Esophagus squamous epithelium (tissue), 5 donors: ENCODE measurements around the gene ZNF654. TPM values are rescaled to one million over a fixed set of nuclear protein-coding genes. Genes with fewer than 3 reads are reported as not detected.
"Not testable (repeated sequence)": the region's sequence is repeated elsewhere in the genome, so short reads cannot be mapped to it uniquely, and the experiment has no call there.

Source experiments
- DNase-seq: peaks from one replicate; lab custom pipeline; 2025; lab: John Stamatoyannopoulos, UW
- H3K27ac ChIP-seq, 4 donors: fragments of 200-600 bp; sonication (generic); one replicate each; pipeline ENCODE4 v1.5.1; 2016 to 2019; ENCODE audit warnings: mild to moderate bottlenecking in 1 of 4
- H3K27me3 ChIP-seq, 4 donors: fragments of 200-600 bp; sonication (generic); 1 replicate in 3 of 4; 2 replicates in 1 of 4; pipeline versions ENCODE4 v1.5.1 to v1.6.0; 2017 to 2021; ENCODE audit warnings: antibody characterized with exemption in 1 of 4
- H3K36me3 ChIP-seq, 3 donors: fragments of 200-600 bp; sonication (generic); one replicate each; pipeline ENCODE4 v1.5.1; 2016 to 2019
- H3K4me1 ChIP-seq, 3 donors: fragments of 200-600 bp; sonication (generic); one replicate each; pipeline ENCODE4 v1.5.1; 2017 to 2019
- H3K4me3 ChIP-seq, 4 donors: fragments of 200-600 bp; sonication (generic); 1 replicate in 3 of 4; 2 replicates in 1 of 4; pipeline ENCODE4 v1.5.1; 2016 to 2019; ENCODE audit warnings: mild to moderate bottlenecking in 2 of 4, moderate library complexity in 1 of 4
- H3K9me3 ChIP-seq, 3 donors: fragments of 200-600 bp; sonication (generic); one replicate each; pipeline ENCODE4 v1.5.1; 2016 to 2019
- CTCF ChIP-seq, 6 experiments: fragments of 450-650 bp in 4 of 6; fragments of 200-600 bp in 2 of 6; sonication (generic) in 2 of 6; IDR thresholded peaks; one replicate each; pipeline ENCODE4 v1.5.1; 2016 to 2019; ENCODE audit warnings: antibody characterized with exemption in 6 of 6, mild to moderate bottlenecking in 4 of 6, moderate library complexity in 4 of 6
- POLR2A ChIP-seq, 4 donors: fragments of 450-650 bp; IDR thresholded peaks; one replicate each; pipeline ENCODE4 v1.6.1; 2017; ENCODE audit warnings: antibody characterized with exemption in 4 of 4, mild to moderate bottlenecking in 4 of 4, moderate library complexity in 3 of 4
- WGBS, 2 donors: methylation state at CpG; one replicate each; pipeline ENCODE4 v1.1.5; 2018; 5-methylcytosine and 5-hydroxymethylcytosine counted together
- intact Hi-C: fragments of 100-400 bp; cut with DNase I; formaldehyde crosslinking; loops from one replicate; pipeline ENCODE4 v1.15.0; 2022
- total RNA-seq, 4 donors: library from RNA; depleted of rRNA; stranded (reverse); fragments of >200 nt; gene quantifications; one replicate each; pipeline ENCODE4 v1.1.0, GENCODE V29; 2016
- donor health status: DM: yes; HTN: yes; CAD: no.

Gene ZNF654
- 10 to 100 TPM in 2 of 4 donors, 1 to 10 TPM in 2; 8.4 to 16.4 (median 10.1) TPM for total RNA-seq

GRCh38 chr3:88058581-88059379 is at the start of gene ZNF654, which contains the start of gene CGGBP1:
Gene ZNF654, plus strand, starts transcription at chr3:88059255. Its CDS starts 65 bp downstream, at chr3:88059320.
Gene CGGBP1, minus strand, starts transcription at chr3:88059005. Its CDS starts 3,029 bp downstream, at chr3:88055976.
- peak in 3 of 4 donors; percentile 51 to 87 (median 69) for TF ChIP-seq POLR2A (IDR thresholded peaks at IDR 0.05)
- TF ChIP-seq CTCF (IDR thresholded peaks at IDR 0.05): peak in 1 of 6 experiments; percentile 2
- Histone ChIP-seq H3K27ac (peak within 1 kb of the TSS; percentile 95 to 99 (median 98)), H3K4me3 (peak within 1 kb of the TSS; percentile 77 to 100 (median 91)), H3K36me3 (peaks cover 0 to 33% (median 0%) of the 10 kb centered on the region in 3 donors), H3K4me1 (peaks cover 12 to 51% (median 16%) of the 10 kb centered on the region in 3 donors), H3K27me3 (no peaks in the 10 kb centered on the region), H3K9me3 (no peaks in the 10 kb centered on the region)
- intact Hi-C loops: no loop called here
- 0% methylated on average over 7 to 31 of the region's 76 CpGs for WGBS, 2 donors
- DNase-seq: peak; percentile 92

- H3K36me3 ChIP-seq: no peaks in the 10 kb centered on the region
- no peaks in the 10 kb centered on the region for H3K9me3 ChIP-seq
- no peak for DNase-seq
- 82 to 89% methylated on average over 5 of the region's 5 CpGs for WGBS, 2 donors
- no peaks in the 10 kb centered on the region for H3K27me3 ChIP-seq
- no peak overlapping the region for H3K27ac ChIP-seq
- H3K4me3 ChIP-seq: no peak overlapping the region
- no peak for TF ChIP-seq CTCF (IDR thresholded peaks at IDR 0.05)
- no peak for TF ChIP-seq POLR2A (IDR thresholded peaks at IDR 0.05)
- no peaks in the 10 kb centered on the region for H3K4me1 ChIP-seq
- intact Hi-C loops: no loop called here
Observed at GRCh38 chr3:88010810-88011209, 48.2 kb upstream of the ZNF654 start.

- Histone ChIP-seq H3K4me1 (no peaks in the 10 kb centered on the region), H3K36me3 (no peaks in the 10 kb centered on the region), H3K9me3 (no peaks in the 10 kb centered on the region), H3K27ac (no peak overlapping the region), H3K27me3 (no peaks in the 10 kb centered on the region), H3K4me3 (no peak overlapping the region)
- no peak for DNase-seq
- intact Hi-C loops: no loop called here
- no peak for TF ChIP-seq CTCF (IDR thresholded peaks at IDR 0.05)
- no peak for TF ChIP-seq POLR2A (IDR thresholded peaks at IDR 0.05)
- 54 to 55% methylated on average over 2 of the region's 2 CpGs for WGBS, 2 donors
Observed at GRCh38 chr3:88013592-88013991, 45.5 kb upstream of the ZNF654 start.

GRCh38 chr3:88015656-88016055 is 43.4 kb upstream of the ZNF654 start:
- not testable (repeated sequence) for H3K36me3 ChIP-seq

GRCh38 chr3:88019024-88019423 is 40.0 kb upstream of the ZNF654 start:
- Histone ChIP-seq H3K36me3 (no peaks in the 10 kb centered on the region), H3K9me3 (no peaks in the 10 kb centered on the region), H3K4me1 (no peaks in the 10 kb centered on the region), H3K27ac (no peak overlapping the region), H3K4me3 (no peak overlapping the region), H3K27me3 (no peaks in the 10 kb centered on the region)
- 53 to 62% methylated on average over 2 of the region's 2 CpGs for WGBS, 2 donors
- no peak for DNase-seq
- TF ChIP-seq POLR2A (IDR thresholded peaks at IDR 0.05) (no peak), CTCF (IDR thresholded peaks at IDR 0.05) (no peak)
- intact Hi-C loops: no loop called here

More at GRCh38 chr3:88015656-88016055, 43.4 kb upstream of the ZNF654 start:
- no CpG with 5 or more reads among the region's 35 CpGs for WGBS, 2 donors
- DNase-seq, H3K9me3 ChIP-seq, H3K4me3 ChIP-seq, H3K4me1 ChIP-seq, H3K27me3 ChIP-seq, intact Hi-C loops, H3K27ac ChIP-seq: not testable (repeated sequence)
